HG03378 (cell line): Measurements from ENCODE around the gene BANK1.
A peak's percentile ranks its signal among the peaks of the same experiment; 100 is the strongest.

Experiments
- ATAC-seq: cut with Tn5 transposase; IDR thresholded peaks from one replicate; pipeline ENCODE4 v1.9.1; 2021; ENCODE audit warnings: mild to moderate bottlenecking, moderate library complexity; ENCODE audit not compliant: unreplicated experiment

Gene BANK1

DNA sequence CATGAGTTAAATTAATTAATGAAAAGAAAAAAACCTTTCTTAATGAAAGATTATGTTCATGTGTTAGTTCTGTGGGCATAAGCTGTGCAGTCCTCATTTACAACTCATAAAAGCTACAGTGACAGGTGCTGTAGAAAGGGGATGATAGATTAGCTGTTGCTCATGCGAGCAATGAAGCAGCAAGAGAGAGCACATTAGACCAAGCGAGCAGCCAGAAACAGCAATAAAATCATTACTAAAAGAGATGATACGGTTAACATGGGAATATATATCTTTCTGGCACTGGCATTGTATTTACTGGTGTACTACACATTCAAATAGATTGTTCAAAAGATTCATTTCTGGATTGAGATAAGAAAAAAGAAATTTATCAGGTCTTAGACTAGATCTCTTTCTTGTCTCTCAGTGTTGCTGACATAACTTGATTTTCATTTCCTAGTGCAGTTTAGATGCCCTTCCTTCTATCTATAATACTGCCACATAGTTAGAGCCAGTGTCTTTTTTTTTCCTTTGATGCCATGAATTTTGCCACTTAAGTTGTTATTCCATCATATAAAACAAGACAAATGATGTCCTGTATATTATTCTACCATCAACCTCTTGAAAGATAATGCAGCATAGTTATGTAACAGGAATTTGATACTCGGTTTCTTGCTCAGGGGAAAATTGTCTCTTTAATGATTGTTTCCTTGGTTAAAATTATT, 164.6 kb downstream of the BANK1 start:
- no peak for ATAC-seq

DNA sequence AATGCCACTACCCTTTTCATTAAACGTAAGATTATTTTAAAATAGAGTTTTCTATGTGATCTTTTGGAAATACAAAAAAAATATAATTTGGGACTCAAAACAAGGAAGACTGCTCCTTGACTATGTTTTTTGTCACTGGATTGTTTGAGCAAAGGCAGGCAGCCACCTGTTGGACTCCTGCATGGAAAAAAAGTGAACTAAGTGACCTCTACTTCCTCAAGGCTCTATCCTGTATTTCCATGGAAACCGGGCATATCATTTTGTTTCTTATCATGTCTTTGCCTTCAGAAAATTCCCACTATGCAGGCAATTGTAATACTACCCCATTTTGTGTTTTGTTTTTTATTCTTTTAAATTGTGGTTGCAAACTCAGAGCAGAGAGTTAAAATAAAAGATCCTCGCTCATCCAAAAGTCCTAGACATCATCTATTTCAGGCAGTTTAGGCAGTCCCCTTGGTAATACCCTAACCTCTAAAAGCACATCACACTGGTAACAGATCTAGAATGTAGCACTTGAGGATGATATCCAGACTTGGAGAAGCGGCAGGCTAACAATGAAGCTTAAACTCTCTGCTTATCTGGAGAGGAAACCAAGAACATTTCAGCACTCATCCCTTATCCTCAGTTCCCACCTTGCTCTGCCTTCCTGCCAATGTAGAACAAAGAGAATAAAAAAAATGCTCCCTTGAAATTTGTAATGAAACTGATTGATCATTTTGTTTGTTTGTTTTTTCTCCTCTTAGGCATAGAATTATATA, 165.7 kb downstream of the BANK1 start:
- no peak for ATAC-seq

DNA sequence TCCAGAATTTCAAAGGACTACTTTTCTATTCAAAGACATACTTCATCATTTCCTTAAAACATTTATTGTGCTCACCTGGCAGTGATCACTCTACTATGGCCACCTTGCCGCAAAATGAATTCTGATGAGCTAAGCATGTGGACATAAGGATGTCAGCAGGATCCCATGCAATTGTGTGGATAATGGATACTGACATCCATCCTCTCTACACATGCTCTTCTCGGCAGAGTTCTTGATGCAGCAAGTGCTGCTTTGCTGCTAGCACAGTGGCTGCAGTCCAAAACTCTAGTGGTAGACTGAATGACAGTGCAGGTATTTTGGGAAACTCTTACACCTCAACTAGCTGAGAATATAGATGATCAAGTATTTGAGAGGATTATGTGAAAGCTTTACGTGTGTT, 168.0 kb downstream of the BANK1 start:
- no peak for ATAC-seq

DNA sequence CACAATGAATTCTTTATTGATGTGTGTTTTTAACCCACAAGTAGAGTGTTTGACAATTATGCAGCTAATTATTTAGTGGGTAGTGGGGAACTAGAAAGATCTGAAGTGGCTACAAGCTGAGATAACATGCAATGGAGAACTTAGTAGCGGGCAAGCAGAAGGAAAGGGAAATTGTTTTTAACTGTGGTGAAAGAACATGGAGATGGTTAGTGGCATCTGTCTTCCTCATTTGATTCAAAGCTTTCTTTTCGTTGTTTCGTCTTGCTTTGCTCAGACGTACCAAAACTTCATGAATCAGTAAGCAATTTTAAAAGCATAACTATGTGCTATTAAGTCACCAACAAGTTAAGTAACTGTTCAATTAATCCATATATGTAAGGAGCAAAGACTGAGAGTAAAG, 169.9 kb downstream of the BANK1 start:
- no peak for ATAC-seq

DNA sequence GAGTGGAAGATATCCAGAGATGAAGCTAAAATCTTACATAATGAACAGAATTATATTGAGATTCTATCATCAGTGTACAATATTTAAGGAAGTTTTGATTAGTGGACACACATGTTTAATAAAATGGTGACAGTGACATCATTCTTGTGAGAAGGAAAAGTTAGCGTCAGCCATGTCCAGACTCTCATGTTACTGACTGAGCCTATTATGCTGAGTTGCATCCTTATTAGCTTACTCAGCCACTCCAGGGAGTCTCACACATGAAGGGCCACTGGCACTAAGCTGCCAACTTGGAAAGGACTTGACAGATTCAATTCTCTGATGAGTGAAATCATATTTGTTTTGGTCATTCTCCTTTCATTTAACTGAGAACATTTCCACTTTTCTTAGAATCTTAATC, 170.6 kb downstream of the BANK1 start:
- ATAC-seq: no peak

DNA sequence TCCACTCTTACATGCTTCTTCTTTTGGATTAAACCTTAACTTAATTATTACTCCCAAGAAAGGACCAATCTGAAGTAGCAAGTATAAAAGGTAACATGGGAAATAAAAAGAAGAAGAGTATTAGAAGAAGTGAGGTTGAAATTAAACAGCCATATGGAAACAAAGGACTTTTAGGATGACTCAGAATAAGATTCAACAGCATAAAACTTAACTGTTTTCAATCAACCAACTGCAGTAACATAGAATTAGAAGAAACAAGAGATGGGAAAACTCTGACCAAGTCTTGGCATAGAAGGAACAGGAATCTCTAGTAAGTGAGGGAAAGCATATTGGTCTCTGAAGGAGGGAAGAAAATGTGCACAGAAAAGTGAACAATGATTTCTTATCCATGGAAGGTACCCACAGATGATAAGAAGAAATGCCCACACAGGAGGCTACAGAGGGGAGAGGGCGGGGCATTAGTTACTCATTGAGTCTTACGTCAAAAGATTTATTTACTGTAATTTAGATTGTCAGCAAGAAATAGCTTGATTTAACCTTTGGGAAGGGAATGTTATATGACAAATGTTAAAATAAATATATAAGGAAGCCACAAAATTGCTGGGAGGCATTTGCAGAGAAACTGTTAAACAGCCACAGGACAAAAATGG, 177.3 kb downstream of the BANK1 start:
- ATAC-seq: no peak

DNA sequence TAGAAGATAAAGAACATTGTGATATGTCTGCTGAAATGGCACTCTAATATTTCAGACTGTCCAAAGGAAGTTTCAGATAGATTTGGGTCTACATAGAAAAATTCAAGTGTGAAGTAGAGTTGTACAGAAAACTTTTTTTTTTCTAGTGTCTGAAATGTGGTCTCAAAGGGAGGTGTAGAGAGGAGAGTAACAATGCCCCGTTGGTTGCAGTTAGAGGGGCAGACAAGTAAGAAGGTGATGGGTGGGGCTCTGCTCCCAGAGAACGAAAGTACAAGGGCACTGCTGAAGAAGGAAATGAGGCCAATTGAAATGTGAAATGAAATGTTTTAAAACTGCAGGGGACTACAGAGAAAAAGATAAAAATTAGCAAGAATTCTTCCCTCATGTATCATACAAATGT, 177.8 kb downstream of the BANK1 start:
- no peak for ATAC-seq

DNA sequence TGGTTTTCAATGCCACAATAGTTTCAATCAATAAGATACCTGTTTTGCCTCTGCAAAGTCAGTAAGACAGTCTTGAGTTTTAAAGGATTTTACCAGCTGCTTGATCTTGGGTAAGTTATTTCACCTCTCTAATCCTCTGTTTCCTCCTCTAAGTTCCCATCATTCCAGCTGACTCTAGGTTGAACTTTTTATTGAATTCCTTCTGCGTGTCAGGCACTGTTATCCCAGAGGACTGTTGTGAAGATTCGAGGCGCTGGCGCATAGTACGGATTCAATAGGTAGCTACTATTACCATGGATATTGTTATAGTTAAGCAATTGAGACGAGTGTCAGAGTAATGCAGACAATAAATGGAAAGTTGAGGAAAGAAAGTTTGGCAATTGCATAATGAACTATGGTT, 179.4 kb downstream of the BANK1 start:
- no peak for ATAC-seq

DNA sequence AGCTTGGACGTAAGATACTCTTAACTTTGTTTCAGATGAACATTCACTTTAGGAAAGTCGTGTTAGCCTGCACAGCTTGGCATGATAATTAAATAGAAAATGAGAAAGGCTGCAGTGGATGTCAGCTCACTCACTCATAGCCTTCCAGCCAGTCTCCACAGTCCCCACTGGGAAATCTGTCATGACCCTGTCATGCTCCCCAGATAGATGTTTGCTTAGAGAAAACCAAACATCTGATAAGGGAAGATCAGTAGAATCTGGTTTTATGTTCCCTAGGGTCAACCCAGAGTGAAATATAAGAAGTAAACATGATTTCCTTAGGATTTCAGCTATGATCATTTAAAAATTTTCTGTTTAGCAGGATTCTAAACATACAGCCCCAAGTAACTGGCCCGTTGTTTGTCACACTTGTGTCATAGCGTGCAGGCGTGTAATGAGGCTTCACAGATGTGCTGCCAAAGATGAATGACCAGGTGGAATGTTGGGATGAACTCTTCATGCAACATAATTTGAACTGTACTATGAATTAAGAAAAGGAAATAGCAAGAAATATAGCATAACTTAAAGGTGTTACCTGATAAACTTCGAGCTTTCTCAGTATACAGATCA, 180.1 kb downstream of the BANK1 start:
- ATAC-seq: no peak

DNA sequence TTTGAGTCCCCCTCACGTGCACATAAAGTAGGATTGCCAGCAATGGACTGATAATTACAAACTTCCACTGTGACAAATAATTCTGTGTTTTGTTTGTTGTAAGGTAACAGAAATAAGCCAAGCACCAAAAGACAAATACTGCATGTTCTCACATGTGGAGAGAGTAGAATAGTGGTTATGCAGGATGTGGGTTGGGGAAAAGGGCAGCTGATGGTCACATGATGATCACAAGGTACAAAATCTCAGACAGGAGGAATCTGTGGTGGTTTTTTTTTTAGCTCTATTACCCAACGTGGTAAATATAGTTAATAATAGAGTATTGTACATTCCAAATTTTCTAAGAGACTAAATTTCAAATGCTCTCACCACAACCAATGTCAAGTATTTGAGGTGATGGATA, 182.3 kb downstream of the BANK1 start:
- no peak for ATAC-seq

DNA sequence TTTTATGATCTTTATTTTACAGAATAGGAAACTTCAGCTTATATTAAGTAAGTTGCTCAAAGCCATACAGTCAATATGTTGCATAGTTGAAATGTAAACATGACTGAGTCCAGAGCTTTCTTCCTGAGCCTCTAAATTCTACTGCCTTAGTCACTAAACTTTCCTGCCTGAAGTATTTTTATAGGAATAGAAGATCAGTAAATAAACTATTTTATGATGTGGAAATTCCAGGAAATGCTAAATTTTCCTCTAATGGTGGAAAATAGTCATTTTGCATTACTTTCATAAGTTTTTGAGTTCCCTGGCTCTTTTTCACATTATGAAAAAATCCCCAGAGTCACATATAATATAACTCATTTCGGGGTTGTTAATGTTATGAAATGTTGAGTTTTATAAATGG, 182.8 kb downstream of the BANK1 start:
- ATAC-seq: no peak

DNA sequence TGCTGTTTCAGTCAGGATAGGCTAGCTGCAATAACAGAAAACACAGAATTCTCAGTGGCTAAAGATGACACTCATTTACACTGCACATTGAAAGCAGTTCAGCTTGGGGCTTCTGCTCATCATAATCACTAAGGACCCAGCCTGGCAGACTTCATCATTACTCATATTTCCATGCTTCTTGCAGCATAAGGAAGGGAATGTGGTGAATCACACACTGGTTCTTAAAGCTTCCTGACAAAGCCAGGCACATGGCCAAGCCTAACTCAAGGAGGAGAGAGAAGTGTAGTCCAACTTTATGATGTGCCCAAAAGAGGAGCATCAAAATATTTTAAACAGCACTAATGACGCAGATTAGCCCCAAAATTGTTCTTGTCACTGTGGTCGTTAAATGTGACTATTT, 186.5 kb downstream of the BANK1 start:
- ATAC-seq: no peak

DNA sequence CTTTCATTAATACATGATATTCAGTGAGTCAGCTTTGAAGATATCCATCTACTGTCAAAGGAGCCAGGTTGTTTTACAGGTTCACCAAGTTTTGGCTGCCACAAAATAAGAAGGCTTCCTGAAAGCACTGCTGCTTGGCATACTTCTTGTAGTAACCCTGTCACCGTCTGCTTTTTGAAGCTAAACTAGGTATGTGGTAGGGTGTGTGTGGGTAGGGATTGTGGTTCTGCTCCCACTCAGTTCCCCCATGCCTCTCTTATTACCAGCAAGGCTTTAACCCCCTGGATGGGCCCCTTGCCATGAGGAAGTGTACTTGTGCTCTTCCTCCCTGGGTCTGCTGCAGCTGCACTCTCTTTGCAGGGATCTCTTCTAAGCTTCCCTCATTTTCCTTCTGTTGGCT, 191.2 kb downstream of the BANK1 start:
- ATAC-seq: no peak

DNA sequence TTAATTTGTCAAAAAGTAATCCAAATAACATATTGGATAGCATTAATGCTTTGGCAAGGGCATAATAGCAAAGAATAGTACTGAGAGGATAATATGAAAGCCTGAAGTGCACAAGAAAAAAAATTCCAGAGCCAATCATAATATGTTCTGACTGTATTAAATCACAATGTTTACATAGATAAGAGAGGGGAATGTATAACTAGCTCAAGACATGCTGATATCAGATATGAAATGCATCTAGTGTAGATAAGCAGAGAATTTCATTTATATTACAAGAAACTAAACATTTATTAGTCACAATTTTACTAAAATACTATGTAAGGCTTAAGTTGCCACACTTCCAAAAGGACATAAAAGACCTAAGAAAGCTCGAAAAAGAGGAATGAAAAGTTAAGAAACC, 193.3 kb downstream of the BANK1 start:
- ATAC-seq: no peak

DNA sequence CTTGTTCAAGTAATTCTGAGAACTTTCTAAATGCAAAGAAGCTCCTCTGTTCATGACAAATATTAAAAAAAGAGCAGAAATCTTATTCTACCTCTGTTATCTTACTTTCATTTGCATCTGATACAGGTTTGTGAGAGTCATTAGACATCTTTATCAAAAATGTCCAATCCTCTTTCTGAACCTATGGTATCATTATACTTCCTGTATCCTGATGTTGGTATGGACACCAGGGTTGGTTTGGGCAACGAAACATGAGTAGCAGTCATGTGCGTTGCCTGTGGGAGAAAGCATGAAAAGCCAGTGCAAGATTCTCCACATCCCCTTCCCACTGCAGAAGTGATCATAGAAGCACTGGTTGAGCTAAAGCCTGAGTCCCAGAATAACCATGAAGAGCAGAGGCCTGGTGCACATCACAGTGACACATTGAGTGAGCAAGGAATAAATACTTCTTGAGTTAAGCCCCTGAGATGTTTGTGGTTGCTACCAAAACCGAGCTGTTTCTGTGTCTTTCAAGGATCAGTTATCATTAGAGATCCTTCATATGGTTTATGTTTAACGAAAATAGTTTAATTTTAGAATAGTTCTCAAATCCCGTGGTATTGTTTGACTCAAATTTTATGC, 197.2 kb downstream of the BANK1 start:
- ATAC-seq: peak; percentile 99

DNA sequence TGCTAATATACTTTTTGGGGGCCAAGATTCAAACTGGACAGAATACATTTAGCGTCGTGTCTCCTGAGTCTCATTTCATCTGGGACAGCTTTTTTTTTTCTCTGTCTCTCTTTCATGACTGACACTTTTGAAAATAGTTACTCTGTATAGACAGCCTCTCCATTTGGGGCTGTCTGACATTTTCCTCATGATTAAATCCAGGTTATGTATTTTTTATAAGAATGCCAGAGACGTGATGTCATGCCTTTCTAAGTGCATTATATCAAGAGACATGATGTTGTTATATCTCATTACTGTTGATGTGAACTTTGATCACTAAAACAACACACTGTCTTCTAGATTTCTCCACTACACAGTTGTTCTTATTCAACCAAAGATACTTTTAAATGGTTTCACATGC, 199.0 kb downstream of the BANK1 start:
- no peak for ATAC-seq

DNA sequence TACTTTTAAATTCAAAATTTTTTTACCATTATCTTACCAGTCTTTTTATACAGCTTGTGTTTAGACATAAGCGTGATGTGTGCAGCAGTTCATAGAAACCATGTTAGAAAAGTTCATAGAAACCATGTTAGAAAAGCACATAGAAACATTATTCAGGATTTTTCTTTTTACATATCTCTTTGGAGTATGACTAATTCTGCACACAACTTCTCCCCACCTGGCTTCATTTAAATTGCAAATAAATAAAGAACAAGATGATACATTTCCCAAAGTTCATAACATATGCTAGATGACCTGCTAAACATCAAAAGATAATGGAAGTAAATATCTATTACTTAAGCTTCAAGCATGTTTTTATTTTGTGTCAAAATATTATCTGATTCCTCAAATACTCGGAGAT, 201.9 kb downstream of the BANK1 start:
- ATAC-seq: no peak

DNA sequence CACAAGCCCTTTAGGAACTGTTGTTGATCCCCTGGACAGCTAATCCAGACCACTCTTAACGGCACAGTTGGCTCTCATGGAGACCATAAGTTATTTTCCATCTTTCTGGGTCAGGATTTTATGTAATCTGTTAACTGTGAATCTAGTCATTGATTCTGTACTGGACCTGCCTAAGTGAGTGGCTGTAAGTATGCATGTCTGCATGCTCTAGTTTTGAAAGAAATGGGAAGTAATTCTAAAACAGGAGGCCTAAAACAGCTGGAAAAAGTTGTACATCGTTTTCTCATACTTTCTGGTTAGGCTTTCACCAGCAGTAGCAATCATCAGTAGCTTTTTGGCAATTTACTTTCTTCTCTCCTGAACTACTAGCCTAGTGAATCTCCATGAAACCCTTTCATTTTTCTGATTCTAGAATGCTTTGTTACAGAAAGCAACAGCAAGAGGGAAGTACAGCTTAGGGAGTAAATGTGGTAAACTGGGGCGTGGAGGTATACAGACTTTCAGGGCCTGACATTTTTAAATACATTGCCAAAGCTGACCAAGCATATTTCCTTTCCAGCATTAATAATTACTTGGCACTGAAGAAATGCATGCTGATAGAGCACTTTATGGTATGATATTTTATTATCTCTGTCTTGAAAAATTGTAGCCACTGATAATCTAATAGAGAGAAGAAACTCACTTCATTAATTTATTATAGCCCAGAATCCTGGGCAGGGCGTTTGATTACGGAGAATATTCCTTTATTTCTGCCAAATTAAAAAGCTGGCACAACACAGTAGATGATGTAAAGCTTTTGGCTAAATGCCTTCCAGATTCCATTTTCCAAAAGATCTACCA, 202.7 kb downstream of the BANK1 start:
- ATAC-seq: no peak

DNA sequence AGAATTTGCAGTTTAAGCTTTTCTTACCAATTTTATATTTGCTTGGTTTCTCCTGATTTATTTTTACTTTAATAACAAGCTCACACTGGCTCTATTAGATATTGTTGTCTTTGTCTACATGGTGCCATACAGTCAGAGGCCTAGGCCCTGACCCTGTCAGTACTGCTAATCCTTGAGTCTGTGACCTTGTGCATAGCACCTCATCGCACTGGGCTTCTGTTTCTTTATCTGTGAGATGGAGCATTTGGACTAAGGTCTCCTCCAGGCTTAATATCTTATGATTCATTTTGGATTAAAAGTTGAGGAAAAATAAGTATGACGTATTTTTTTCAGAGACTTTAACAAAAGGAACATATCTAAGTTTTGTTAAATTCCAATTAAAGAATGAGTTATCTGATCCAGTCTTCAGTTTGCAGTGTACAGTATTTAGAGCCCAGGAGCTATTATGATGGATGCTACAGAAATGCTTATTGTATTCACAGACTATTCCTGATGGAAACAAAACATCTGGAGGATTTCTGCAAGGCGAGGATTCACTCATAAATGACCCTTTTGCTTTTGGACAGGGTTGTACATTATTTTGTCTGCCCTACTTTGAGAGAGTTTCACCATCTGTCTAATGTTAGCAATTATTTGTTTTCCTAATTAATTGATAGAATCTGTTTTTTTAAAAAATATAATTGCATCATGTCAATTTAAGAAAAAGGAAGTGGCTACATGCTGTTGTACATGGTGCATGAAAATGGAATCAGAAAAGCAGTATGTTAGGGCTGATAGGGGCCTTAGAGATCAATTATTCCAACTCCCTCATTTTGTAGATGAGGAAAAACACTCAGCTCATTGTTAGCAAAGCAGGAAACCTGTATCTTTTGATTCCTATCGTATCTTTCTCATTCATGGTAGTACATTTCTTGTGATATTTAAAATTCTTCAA, 203.6 kb downstream of the BANK1 start:
- no peak for ATAC-seq
